Measurements from ENCODE around the gene ENHO.

The ENHO gene

DNA sequence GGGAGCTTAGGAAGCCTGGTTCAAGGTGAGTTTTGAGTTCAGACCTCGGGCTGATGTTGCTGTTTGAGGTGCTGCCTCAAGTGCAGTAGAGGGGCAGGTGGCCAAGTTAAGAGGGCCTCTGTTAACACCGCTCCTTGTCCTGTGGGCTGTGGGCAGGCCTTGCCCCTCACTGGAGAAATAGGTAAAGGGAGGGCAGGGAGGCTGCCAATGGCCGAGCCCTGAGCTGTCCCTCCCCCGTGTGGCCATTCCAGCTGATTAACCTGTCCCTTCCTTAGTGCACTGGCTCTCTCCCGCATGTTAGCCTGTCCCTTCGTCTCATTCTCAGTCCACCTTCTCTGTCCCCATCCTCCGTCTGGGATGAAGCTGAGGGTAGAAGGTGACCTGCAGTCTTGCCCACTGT lies 45.3 kb upstream of the ENHO start:
- Histone ChIP-seq H3K4me3 (ENCODE audit: control insufficient read depth in 1 of 7, extremely low read depth in 1 of 7, insufficient read depth in 4 of 7, low read depth in 2 of 7, low read length in 6 of 7) (no peak overlapping the region), H3K4me1 (ENCODE audit: control extremely low read depth in 1 of 4, control insufficient read depth in 4 of 4, insufficient read depth in 4 of 4, low read length in 3 of 4) (no peaks in the 10 kb centered on the region), H3K9me3 (ENCODE audit: control extremely low read depth in 1 of 5, control insufficient read depth in 4 of 5, insufficient read depth in 2 of 5, low read depth in 1 of 5, low read length in 4 of 5) (no peaks in the 10 kb centered on the region), H3K27ac (ENCODE audit: insufficient read depth in 1 of 2, low read depth in 1 of 2, low read length in 2 of 2, poor library complexity in 1 of 2, severe bottlenecking in 2 of 2) (no peak overlapping the region), H3K27me3 (replicated peaks in 2 of 5; ENCODE audit: control insufficient read depth in 4 of 5, insufficient read depth in 5 of 5, low read length in 4 of 5) (peaks cover 0 to 39% (median 19%) of the 10 kb centered on the region in 5 experiments), H3K36me3 (ENCODE audit: control insufficient read depth in 4 of 4, insufficient read depth in 4 of 4, low read length in 3 of 4) (no peaks in the 10 kb centered on the region)
- DNase-seq, result no peak
- ChIA-PET POLR2A (no interaction called here), CTCF (interaction anchor here (0.8 to 1.5 kb wide), 2 partner anchors 12 to 33 kb away, joined by 3 to 4 read pairs; no protein-coding TSS in a partner anchor)
- whole genome bisulfite sequencing (ENCODE audit: insufficient coverage), result 85% methylated on average over 2 of the region's 7 CpGs

DNA sequence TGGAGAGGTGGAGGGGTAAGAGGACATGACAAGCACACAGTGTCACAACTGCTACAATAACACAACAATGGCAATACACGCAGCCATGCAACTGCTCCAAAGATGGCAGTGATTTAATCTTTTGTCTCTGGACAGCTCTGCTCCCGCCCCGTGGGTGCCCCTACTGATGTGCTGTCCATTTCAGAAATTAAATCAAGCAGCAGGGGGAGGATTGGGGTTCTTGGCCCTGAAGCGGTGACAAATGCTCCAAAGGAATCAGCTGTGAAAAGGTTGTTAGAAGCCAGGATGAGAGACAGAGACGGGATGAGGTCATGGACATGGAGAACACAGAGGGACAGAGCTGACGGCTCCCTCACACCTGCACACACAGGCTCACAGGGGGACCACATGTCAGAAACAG lies 44.2 kb upstream of the ENHO start:
- H3K9me3 ChIP-seq (ENCODE audit: control extremely low read depth in 1 of 5, control insufficient read depth in 4 of 5, insufficient read depth in 2 of 5, low read depth in 1 of 5, low read length in 4 of 5), result peaks cover 0 to 5% (median 2%) of the 10 kb centered on the region in 5 experiments
- ChIA-PET CTCF (interaction anchor here (0.7 to 1.1 kb wide), 2 partner anchors 15 to 24 kb away, joined by 3 read pairs; no protein-coding TSS in a partner anchor), POLR2A (no interaction called here)
- peaks cover 0 to 43% (median 21%) of the 10 kb centered on the region in 5 experiments for H3K27me3 ChIP-seq (replicated peaks in 2 of 5; ENCODE audit: control insufficient read depth in 4 of 5, insufficient read depth in 5 of 5, low read length in 4 of 5)
- H3K4me3 ChIP-seq (ENCODE audit: control insufficient read depth in 1 of 7, extremely low read depth in 1 of 7, insufficient read depth in 4 of 7, low read depth in 2 of 7, low read length in 6 of 7), result no peak overlapping the region
- WGBS (ENCODE audit: insufficient coverage), result 90% methylated on average over 5 of the region's 6 CpGs
- no peaks in the 10 kb centered on the region for H3K36me3 ChIP-seq (ENCODE audit: control insufficient read depth in 4 of 4, insufficient read depth in 4 of 4, low read length in 3 of 4)
- no peak overlapping the region for H3K27ac ChIP-seq (ENCODE audit: insufficient read depth in 1 of 2, low read depth in 1 of 2, low read length in 2 of 2, poor library complexity in 1 of 2, severe bottlenecking in 2 of 2)
- DNase-seq, result no peak
- no peaks in the 10 kb centered on the region for H3K4me1 ChIP-seq (ENCODE audit: control extremely low read depth in 1 of 4, control insufficient read depth in 4 of 4, insufficient read depth in 4 of 4, low read length in 3 of 4)

DNA sequence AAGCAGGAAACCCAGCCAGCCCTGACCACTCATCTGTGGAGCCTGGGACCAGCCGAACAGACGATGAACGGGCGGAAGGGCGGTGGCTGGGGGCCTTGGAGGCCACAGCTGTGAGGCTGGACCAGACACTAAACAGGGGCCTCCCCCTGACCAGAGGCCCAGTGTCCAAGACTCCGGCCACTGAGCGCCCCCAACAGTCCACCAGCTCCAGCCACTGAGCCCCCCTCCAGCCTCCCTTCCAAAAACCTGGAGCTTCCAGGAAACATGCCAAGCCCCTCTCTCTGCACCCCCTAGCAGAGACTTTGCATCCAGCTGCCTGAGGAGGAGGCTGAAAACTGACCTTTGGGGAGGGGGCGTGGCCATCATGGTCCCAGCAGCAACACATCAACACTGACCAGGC lies 43.5 kb upstream of the ENHO start:
- H3K4me3 ChIP-seq (ENCODE audit: control insufficient read depth in 1 of 7, extremely low read depth in 1 of 7, insufficient read depth in 4 of 7, low read depth in 2 of 7, low read length in 6 of 7), result no peak overlapping the region
- DNase-seq, result no peak
- 82% methylated on average over 6 of the region's 8 CpGs for WGBS (ENCODE audit: insufficient coverage)
- peaks cover 0 to 43% (median 21%) of the 10 kb centered on the region in 5 experiments for H3K27me3 ChIP-seq (replicated peaks in 2 of 5; ENCODE audit: control insufficient read depth in 4 of 5, insufficient read depth in 5 of 5, low read length in 4 of 5)
- H3K36me3 ChIP-seq (ENCODE audit: control insufficient read depth in 4 of 4, insufficient read depth in 4 of 4, low read length in 3 of 4), result no peaks in the 10 kb centered on the region
- POLR2A ChIA-PET, result no interaction called here
- H3K4me1 ChIP-seq (ENCODE audit: control extremely low read depth in 1 of 4, control insufficient read depth in 4 of 4, insufficient read depth in 4 of 4, low read length in 3 of 4), result no peaks in the 10 kb centered on the region
- peaks cover 0 to 7% (median 4%) of the 10 kb centered on the region in 5 experiments for H3K9me3 ChIP-seq (ENCODE audit: control extremely low read depth in 1 of 5, control insufficient read depth in 4 of 5, insufficient read depth in 2 of 5, low read depth in 1 of 5, low read length in 4 of 5)
- CTCF ChIA-PET, result interaction anchor here (0.6 to 1.1 kb wide), 3 partner anchors 16 to 155 kb away, joined by 3 read pairs; no protein-coding TSS in a partner anchor
- H3K27ac ChIP-seq (ENCODE audit: insufficient read depth in 1 of 2, low read depth in 1 of 2, low read length in 2 of 2, poor library complexity in 1 of 2, severe bottlenecking in 2 of 2), result no peak overlapping the region

DNA sequence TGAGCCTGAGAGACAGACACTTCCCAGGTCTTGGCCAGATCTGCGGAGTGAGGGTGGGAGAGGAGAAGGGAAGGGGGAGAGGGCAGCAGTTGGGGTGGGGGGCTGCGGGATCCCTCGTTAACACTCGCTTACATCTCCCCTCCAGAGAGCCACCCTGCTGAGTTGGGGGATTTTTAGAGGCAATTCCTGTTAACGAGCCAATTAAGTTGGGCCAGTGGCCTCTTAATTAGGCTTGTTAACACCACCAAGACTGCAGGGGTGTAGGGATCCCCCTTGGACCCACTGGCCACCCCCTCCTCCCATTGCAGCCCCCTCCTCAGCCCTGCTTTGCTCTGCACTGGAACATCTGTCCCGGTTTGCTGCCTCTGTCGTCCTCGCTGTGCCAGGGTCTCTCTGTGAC lies 43.1 kb upstream of the ENHO start:
- H3K36me3 ChIP-seq (ENCODE audit: control insufficient read depth in 4 of 4, insufficient read depth in 4 of 4, low read length in 3 of 4), result no peaks in the 10 kb centered on the region
- ChIA-PET CTCF (interaction anchor here (0.6 to 1.1 kb wide), 2 partner anchors 25 to 154 kb away, joined by 3 read pairs; no protein-coding TSS in a partner anchor), POLR2A (no interaction called here)
- H3K27me3 ChIP-seq (replicated peaks in 2 of 5; ENCODE audit: control insufficient read depth in 4 of 5, insufficient read depth in 5 of 5, low read length in 4 of 5), result peaks cover 0 to 45% (median 21%) of the 10 kb centered on the region in 5 experiments
- DNase-seq, result no peak
- H3K9me3 ChIP-seq (ENCODE audit: control extremely low read depth in 1 of 5, control insufficient read depth in 4 of 5, insufficient read depth in 2 of 5, low read depth in 1 of 5, low read length in 4 of 5), result peaks cover 0 to 7% (median 4%) of the 10 kb centered on the region in 5 experiments
- no peak overlapping the region for H3K27ac ChIP-seq (ENCODE audit: insufficient read depth in 1 of 2, low read depth in 1 of 2, low read length in 2 of 2, poor library complexity in 1 of 2, severe bottlenecking in 2 of 2)
- H3K4me3 ChIP-seq (ENCODE audit: control insufficient read depth in 1 of 7, extremely low read depth in 1 of 7, insufficient read depth in 4 of 7, low read depth in 2 of 7, low read length in 6 of 7), result no peak overlapping the region
- no peaks in the 10 kb centered on the region for H3K4me1 ChIP-seq (ENCODE audit: control extremely low read depth in 1 of 4, control insufficient read depth in 4 of 4, insufficient read depth in 4 of 4, low read length in 3 of 4)
- WGBS (ENCODE audit: insufficient coverage), result 66% methylated on average over 3 of the region's 8 CpGs

DNA sequence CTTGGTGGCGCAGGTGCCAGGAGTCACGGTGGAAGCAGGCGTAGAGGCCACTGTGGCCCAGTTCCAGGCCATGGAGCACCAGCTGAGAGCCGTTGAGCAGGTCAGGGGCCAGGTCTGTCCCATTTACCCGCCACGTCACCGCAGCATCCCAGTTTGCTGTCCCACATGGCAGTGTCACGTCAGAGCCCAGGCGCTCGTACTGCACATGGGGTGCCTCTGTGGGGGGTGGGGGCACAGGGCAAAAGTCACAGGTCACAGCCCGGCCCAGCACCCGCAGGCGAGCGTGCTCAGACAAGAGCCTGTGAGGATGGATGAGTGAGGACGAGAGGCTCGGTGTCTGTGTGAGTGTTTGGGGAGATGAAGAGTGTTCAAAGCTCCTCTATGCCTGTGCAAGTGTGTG lies 41.8 kb upstream of the ENHO start:
- Histone ChIP-seq H3K27ac (ENCODE audit: insufficient read depth in 1 of 2, low read depth in 1 of 2, low read length in 2 of 2, poor library complexity in 1 of 2, severe bottlenecking in 2 of 2) (no peak overlapping the region), H3K4me1 (ENCODE audit: control extremely low read depth in 1 of 4, control insufficient read depth in 4 of 4, insufficient read depth in 4 of 4, low read length in 3 of 4) (no peaks in the 10 kb centered on the region), H3K4me3 (ENCODE audit: control insufficient read depth in 1 of 7, extremely low read depth in 1 of 7, insufficient read depth in 4 of 7, low read depth in 2 of 7, low read length in 6 of 7) (no peak overlapping the region), H3K9me3 (ENCODE audit: control extremely low read depth in 1 of 5, control insufficient read depth in 4 of 5, insufficient read depth in 2 of 5, low read depth in 1 of 5, low read length in 4 of 5) (peaks cover 0 to 7% (median 4%) of the 10 kb centered on the region in 5 experiments), H3K27me3 (replicated peaks in 2 of 5; ENCODE audit: control insufficient read depth in 4 of 5, insufficient read depth in 5 of 5, low read length in 4 of 5) (peaks cover 0 to 56% (median 18%) of the 10 kb centered on the region in 5 experiments), H3K36me3 (ENCODE audit: control insufficient read depth in 4 of 4, insufficient read depth in 4 of 4, low read length in 3 of 4) (no peaks in the 10 kb centered on the region)
- no peak for DNase-seq
- ChIA-PET CTCF (interaction anchor here (1.6 kb wide), 2 partner anchors 10 to 23 kb away, joined by 4 to 5 read pairs; no protein-coding TSS in a partner anchor), POLR2A (no interaction called here)
- WGBS (ENCODE audit: insufficient coverage), result 96% methylated on average over 14 of the region's 16 CpGs

DNA sequence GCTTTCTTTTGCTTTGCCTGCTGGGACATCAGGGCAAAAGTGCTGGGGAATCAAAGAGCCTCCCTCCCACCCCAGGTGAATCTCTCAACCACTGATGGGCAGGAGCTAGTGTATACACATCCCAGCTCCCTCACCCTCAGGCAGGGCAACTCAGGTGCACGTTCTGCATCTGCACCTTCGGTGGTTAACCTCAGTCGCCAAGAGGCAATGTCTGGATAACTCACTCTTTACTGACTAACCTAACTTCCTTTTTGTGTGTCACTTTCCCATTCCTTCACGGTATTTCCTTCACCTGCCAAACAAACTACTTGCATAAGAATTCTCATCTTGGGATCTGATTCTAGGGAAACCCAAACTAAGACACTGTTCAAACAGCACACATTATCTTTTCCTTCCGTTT lies 40.5 kb upstream of the ENHO start:
- no peak for DNase-seq
- H3K9me3 ChIP-seq (ENCODE audit: control extremely low read depth in 1 of 5, control insufficient read depth in 4 of 5, insufficient read depth in 2 of 5, low read depth in 1 of 5, low read length in 4 of 5), result peaks cover 0 to 7% (median 4%) of the 10 kb centered on the region in 5 experiments
- no peak overlapping the region for H3K27ac ChIP-seq (ENCODE audit: insufficient read depth in 1 of 2, low read depth in 1 of 2, low read length in 2 of 2, poor library complexity in 1 of 2, severe bottlenecking in 2 of 2)
- H3K36me3 ChIP-seq (ENCODE audit: control insufficient read depth in 4 of 4, insufficient read depth in 4 of 4, low read length in 3 of 4), result no peaks in the 10 kb centered on the region
- WGBS (ENCODE audit: insufficient coverage), result 76% methylated on average over 5 of the region's 5 CpGs
- ChIA-PET CTCF (interaction anchor here (0.8 to 1.7 kb wide), 8 partner anchors 11 to 29 kb away, joined by 3 to 6 read pairs (median 4); no protein-coding TSS in a partner anchor), POLR2A (interaction anchor here (0.6 kb wide), 1 partner anchor 73 kb away, joined by 3 read pairs; no protein-coding TSS in a partner anchor)
- H3K4me3 ChIP-seq (ENCODE audit: control insufficient read depth in 1 of 7, extremely low read depth in 1 of 7, insufficient read depth in 4 of 7, low read depth in 2 of 7, low read length in 6 of 7), result no peak overlapping the region
- peaks cover 0 to 63% (median 27%) of the 10 kb centered on the region in 5 experiments for H3K27me3 ChIP-seq (replicated peaks in 2 of 5; ENCODE audit: control insufficient read depth in 4 of 5, insufficient read depth in 5 of 5, low read length in 4 of 5)
- no peaks in the 10 kb centered on the region for H3K4me1 ChIP-seq (ENCODE audit: control extremely low read depth in 1 of 4, control insufficient read depth in 4 of 4, insufficient read depth in 4 of 4, low read length in 3 of 4)

DNA sequence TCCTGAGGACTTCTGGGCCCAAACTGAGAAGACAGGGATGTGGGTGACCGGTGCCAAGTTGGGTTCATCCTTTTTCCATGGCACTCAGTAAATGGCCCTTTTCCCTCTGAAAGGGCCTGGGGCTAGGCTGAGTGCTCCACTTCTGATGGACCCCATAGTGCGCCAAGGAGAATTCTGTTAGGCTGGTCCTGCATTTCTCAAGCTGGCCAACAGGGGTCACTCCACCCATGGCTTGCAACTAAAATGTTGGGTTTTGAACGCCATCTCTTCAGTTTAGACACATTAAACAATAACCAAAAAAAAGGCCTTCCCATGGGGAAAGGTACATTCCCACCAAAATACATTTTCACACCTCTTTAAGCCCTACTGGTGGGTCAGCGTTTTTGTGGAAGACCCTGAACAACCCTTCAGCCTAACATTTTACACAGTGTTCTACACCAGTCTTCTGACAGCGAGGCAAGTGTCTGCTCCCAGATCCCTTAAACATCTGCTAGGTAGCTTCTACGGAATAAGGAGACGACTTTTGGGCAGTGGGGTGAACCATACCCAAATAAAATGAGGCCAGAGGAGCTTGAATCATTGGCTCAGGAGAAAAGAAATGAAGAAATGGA lies 39.5 kb upstream of the ENHO start:
- H3K27me3 ChIP-seq (replicated peaks in 2 of 5; ENCODE audit: control insufficient read depth in 4 of 5, insufficient read depth in 5 of 5, low read length in 4 of 5), result peaks cover 0 to 66% (median 26%) of the 10 kb centered on the region in 5 experiments
- peaks cover 0 to 7% (median 4%) of the 10 kb centered on the region in 5 experiments for H3K9me3 ChIP-seq (ENCODE audit: control extremely low read depth in 1 of 5, control insufficient read depth in 4 of 5, insufficient read depth in 2 of 5, low read depth in 1 of 5, low read length in 4 of 5)
- no peaks in the 10 kb centered on the region for H3K4me1 ChIP-seq (ENCODE audit: control extremely low read depth in 1 of 4, control insufficient read depth in 4 of 4, insufficient read depth in 4 of 4, low read length in 3 of 4)
- ChIA-PET CTCF (interaction anchor here (1.0 to 1.6 kb wide), 4 partner anchors 8 to 30 kb away, joined by 3 to 6 read pairs (median 3); no protein-coding TSS in a partner anchor), POLR2A (no interaction called here)
- H3K36me3 ChIP-seq (ENCODE audit: control insufficient read depth in 4 of 4, insufficient read depth in 4 of 4, low read length in 3 of 4), result no peaks in the 10 kb centered on the region
- DNase-seq, result peak in 1 of 3 donors; percentile 26
- WGBS (ENCODE audit: insufficient coverage), result 85% methylated on average over 6 of the region's 7 CpGs
- no peak overlapping the region for H3K4me3 ChIP-seq (ENCODE audit: control insufficient read depth in 1 of 7, extremely low read depth in 1 of 7, insufficient read depth in 4 of 7, low read depth in 2 of 7, low read length in 6 of 7)
- H3K27ac ChIP-seq (ENCODE audit: insufficient read depth in 1 of 2, low read depth in 1 of 2, low read length in 2 of 2, poor library complexity in 1 of 2, severe bottlenecking in 2 of 2), result no peak overlapping the region

All from common myeloid progenitor, CD34-positive (primary cell).